IMR-90 (cell line): ENCODE results near the gene ADD3. TPM values are rescaled to one million over a fixed set of nuclear protein-coding genes. Genes with fewer than 3 reads are reported as not detected.
A peak's percentile ranks its signal among the peaks of the same experiment; 100 is the strongest.

Source experiments
- ATAC-seq: fragments of 200-7000 bp; cut with Tn5 transposase; 2 replicates; pipeline ENCODE4 v1.9.1; 2020; ENCODE audit warnings: low read depth, mild to moderate bottlenecking, moderate library complexity
- BruUV-seq: library from RNA; stranded (reverse); fragments of 400-500 nt; replicated peaks from 2 replicates; lab custom pipeline; 2021; lab: Mats Ljungman, UMichigan
- CTCF ChIA-PET: fragments of 300-600 bp; formaldehyde crosslinking; extraction: SDS; loops from one replicate; lab custom pipeline; 2021; ENCODE audit warnings: antibody characterized with exemption; lab: Yijun Ruan, JAX
- POLR2A ChIA-PET: fragments of 300-600 bp; sonication (Branson Sonifier 250); formaldehyde crosslinking; loops from one replicate; lab custom pipeline; 2022; ENCODE audit warnings: antibody characterized with exemption; ENCODE audit not compliant: unreplicated experiment; lab: Charles Lee
- DNase-seq: peaks from one replicate; pipeline ENCODE4 v3.0.0; 2013
- H2AFZ ChIP-seq: replicated peaks from 2 replicates; pipeline ENCODE3; 2013; ENCODE audit warnings: low read length, mild to moderate bottlenecking; ENCODE audit not compliant: poor library complexity
- H2AK5ac ChIP-seq: 2 replicates; pipeline ENCODE4 v1.6.1; 2013; ENCODE audit warnings: low read depth, low read length, inconsistent platforms
- H2AK9ac ChIP-seq: replicated peaks from 2 replicates; pipeline ENCODE3; 2013; ENCODE audit warnings: mild to moderate bottlenecking, low read depth, low read length, moderate library complexity; ENCODE audit not compliant: poor library complexity
- H2BK120ac ChIP-seq: 2 replicates; pipeline ENCODE4 v1.6.1; 2013; ENCODE audit warnings: low read depth, low read length, inconsistent platforms
- H2BK15ac ChIP-seq: 3 replicates; pipeline ENCODE4 v1.6.1; 2013; ENCODE audit warnings: low read depth, low read length, inconsistent platforms
- H2BK20ac ChIP-seq: 2 replicates; pipeline ENCODE4 v1.6.1; 2013; ENCODE audit warnings: low read depth, mild to moderate bottlenecking, inconsistent platforms, low read length, moderate library complexity
- H2BK5ac ChIP-seq: 2 replicates; pipeline ENCODE4 v1.6.1; 2013; ENCODE audit warnings: mild to moderate bottlenecking, low read depth, low read length, inconsistent platforms; ENCODE audit not compliant: poor library complexity, severe bottlenecking
- H3K14ac ChIP-seq: replicated peaks from 2 replicates; pipeline ENCODE4 v1.6.1; 2013; ENCODE audit warnings: low read depth, low read length, inconsistent platforms
- H3K18ac ChIP-seq: 2 replicates; pipeline ENCODE4 v1.6.1; 2013; ENCODE audit warnings: low read depth, low read length, control low read depth
- H3K23ac ChIP-seq: 2 replicates; pipeline ENCODE4 v1.6.1; 2013; ENCODE audit warnings: low read depth, low read length, inconsistent platforms
- H3K27ac ChIP-seq: 2 replicates; pipeline ENCODE4 v1.5.1; 2013; ENCODE audit warnings: mild to moderate bottlenecking, control low read depth, low read length; ENCODE audit not compliant: insufficient read depth
- H3K27me3 ChIP-seq: 2 replicates; pipeline ENCODE4 v1.6.1; 2013; ENCODE audit warnings: low read length; ENCODE audit not compliant: control insufficient read depth, insufficient read depth
- H3K36me3 ChIP-seq: 2 replicates; pipeline ENCODE4 v1.6.1; 2013; ENCODE audit warnings: low read length, mixed read lengths; ENCODE audit not compliant: control insufficient read depth, insufficient read depth
- H3K4ac ChIP-seq: 2 replicates; pipeline ENCODE4 v1.6.1; 2013; ENCODE audit warnings: low read depth, low read length, inconsistent platforms
- H3K4me1 ChIP-seq: 2 replicates; pipeline ENCODE4 v1.6.1; 2013; ENCODE audit warnings: low read length, mixed read lengths; ENCODE audit not compliant: control insufficient read depth, insufficient read depth
- H3K4me2 ChIP-seq: 2 replicates; pipeline ENCODE4 v1.6.1; 2013; ENCODE audit warnings: low read depth, mild to moderate bottlenecking, control low read depth, low read length, moderate library complexity
- H3K4me3 ChIP-seq: 2 replicates; pipeline ENCODE4 v1.5.1; 2013; ENCODE audit warnings: low read depth, mild to moderate bottlenecking, control low read depth, low read length, moderate library complexity; ENCODE audit not compliant: insufficient read depth
- H3K56ac ChIP-seq: 2 replicates; pipeline ENCODE4 v1.6.1; 2013; ENCODE audit warnings: low read length, inconsistent platforms; ENCODE audit not compliant: insufficient read depth; ENCODE audit errors: extremely low read depth
- H3K79me1 ChIP-seq, 2 experiments: 2 replicates each; pipeline ENCODE4 v1.6.1; 2013; ENCODE audit warnings: low read length in 2 of 2, inconsistent platforms in 1 of 2, low read depth in 1 of 2
- H3K9ac ChIP-seq: 2 replicates; pipeline ENCODE4 v1.6.1; 2013; ENCODE audit warnings: low read depth, low read length, control low read depth
- H3K9me1 ChIP-seq: 2 replicates; pipeline ENCODE4 v1.6.1; 2013; ENCODE audit warnings: low read length, inconsistent platforms; ENCODE audit not compliant: insufficient read depth
- H3K9me3 ChIP-seq: 2 replicates; pipeline ENCODE4 v1.6.1; 2013; ENCODE audit warnings: low read length; ENCODE audit not compliant: control insufficient read depth, insufficient read depth
- H4K20me1 ChIP-seq: 2 replicates; pipeline ENCODE4 v1.6.1; 2013; ENCODE audit warnings: low read length, inconsistent platforms; ENCODE audit not compliant: insufficient read depth
- H4K5ac ChIP-seq: 2 replicates; pipeline ENCODE4 v1.6.1; 2013; ENCODE audit warnings: mild to moderate bottlenecking, low read depth, low read length, control low read depth
- H4K8ac ChIP-seq, 2 experiments: 2 replicates each; pipeline ENCODE4 v1.6.1; 2013; ENCODE audit warnings: low read depth in 2 of 2, low read length in 2 of 2, control low read depth in 1 of 2, inconsistent platforms in 1 of 2
- H4K91ac ChIP-seq: 2 replicates; pipeline ENCODE4 v1.6.1; 2013; ENCODE audit warnings: low read depth, low read length, inconsistent platforms; ENCODE audit not compliant: insufficient read depth
- CEBPB ChIP-seq: IDR thresholded peaks from 2 replicates; pipeline ENCODE4 v1.6.1; 2012; ENCODE audit warnings: low read depth, low read length, improper control_type of control experiment
- MAFK ChIP-seq: IDR thresholded peaks from 2 replicates; pipeline ENCODE4 v1.6.1; 2012; ENCODE audit warnings: low read depth, low read length, improper control_type of control experiment
- NFE2L2 ChIP-seq: fragments of 150-350 bp; IDR thresholded peaks from 2 replicates; pipeline ENCODE4 v1.6.1; 2016; ENCODE audit warnings: low read depth, mild to moderate bottlenecking, low read length
- POLR2A ChIP-seq: IDR thresholded peaks from 2 replicates; pipeline ENCODE4 v1.6.1; 2012; ENCODE audit warnings: mild to moderate bottlenecking, low read depth, low read length
- RCOR1 ChIP-seq: IDR thresholded peaks from 2 replicates; pipeline ENCODE4 v1.6.1; 2012; ENCODE audit warnings: mild to moderate bottlenecking, low read length, improper control_type of control experiment; ENCODE audit not compliant: insufficient replicate concordance
- WGBS, 2 experiments: methylation state at CpG; one replicate each; pipeline versions ENCODE4 v1.1.5 to v1.1.7; 2013; ENCODE audit warnings: missing lambda C conversion rate in 2 of 2; ENCODE audit not compliant: insufficient read length in 1 of 2; ENCODE audit errors: extremely low coverage in 2 of 2; 5-methylcytosine and 5-hydroxymethylcytosine counted together
- dilution Hi-C: fragments of 300-500 bp; cut with HindIII; formaldehyde crosslinking; loops from one replicate; pipeline ENCODE4 v1.14.3; 2018; ENCODE audit warnings: low sequenced_read_pairs; ENCODE audit not compliant: unreplicated experiment
- in situ Hi-C: fragments of 300-500 bp; cut with MboI; formaldehyde crosslinking; loops from 3 replicates; pipeline ENCODE4 v1.14.3; 2019; ENCODE audit warnings: low sequenced_read_pairs, inconsistent platforms, mixed read lengths
- intact Hi-C: fragments of 100-400 bp; cut with micrococcal nuclease; formaldehyde crosslinking; loops from 2 replicates; pipeline ENCODE4 v1.10.0; 2022
- polyA plus RNA-seq, 3 experiments: library from polyadenylated mRNA; depleted of rRNA; stranded (reverse); fragments of >200 nt; gene quantifications; 2 replicates each; pipeline ENCODE4 v1.2.3, GENCODE V29; 2012; ENCODE audit warnings: low replicate concordance in 1 of 3
- total RNA-seq: library from RNA; depleted of rRNA; stranded (reverse); fragments of >200 nt; gene quantifications from 2 replicates; pipeline ENCODE4 v1.2.3, GENCODE V29; 2012
- TF ChIP-seq, protein P1 (sequence below): conservative IDR thresholded peaks from 2 replicates; pipeline ENCODE4 v1.5.1; 2012; ENCODE audit warnings: mild to moderate bottlenecking, low read depth, low read length, improper control_type of control experiment

Gene ADD3
- total and polyA plus RNA-seq, 2 of the 4 experiments (the other 2 are of a cell fraction), result 138 to 212 TPM

DNA sequence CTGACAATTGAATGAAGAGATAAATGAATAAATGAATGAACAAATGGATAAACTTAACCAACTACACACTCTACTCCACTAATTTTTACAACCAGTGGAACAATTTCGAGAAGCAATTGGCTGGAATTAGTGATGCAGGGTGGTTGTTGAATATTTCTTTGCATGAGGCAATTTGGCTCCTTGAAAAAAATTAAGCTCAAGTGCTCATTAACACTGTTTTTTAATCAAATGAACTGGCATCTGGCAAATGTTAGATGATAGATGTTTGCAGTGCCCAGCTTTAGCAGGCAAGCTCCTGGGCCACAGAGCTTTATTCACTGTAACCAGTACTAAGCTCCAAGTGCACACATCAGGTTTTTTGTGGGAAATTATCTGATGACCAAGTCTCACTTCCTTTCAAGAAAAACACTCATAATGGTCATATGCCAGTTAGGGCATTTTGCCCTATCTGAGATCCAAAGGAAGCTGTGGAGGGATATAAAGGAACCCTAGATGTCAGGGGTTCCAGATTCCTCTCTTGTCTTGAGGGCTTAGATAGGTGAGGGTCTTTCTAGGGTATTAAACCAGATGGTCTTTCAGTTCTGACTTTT, 16.4 kb upstream of the ADD3 start:
- peak overlapping the region; percentile 73 for H2BK20ac ChIP-seq
- no peaks in the 10 kb centered on the region for H3K9me1 ChIP-seq
- H2AK5ac ChIP-seq, result peak overlapping the region; percentile 27; the same call in 1 of the 2 replicates
- peak overlapping the region; percentile 55; the same call in 1 of the 2 replicates for H4K5ac ChIP-seq
- H3K9ac ChIP-seq, result no peak overlapping the region
- BruUV-seq, result no TSS peak
- no CpG with 5 or more reads among the region's 1 CpG for WGBS, 2 experiments
- dilution Hi-C loops (no loop called here), intact Hi-C loops (no loop called here), in situ Hi-C loops (no loop called here)
- H3K79me1 ChIP-seq, result 0 out of 4 replicates have a peak, but pooled peaks cover 0 to 4% of the 10 kb centered on the region in 2 experiments
- no peak overlapping the region for H2AK9ac ChIP-seq
- H3K4me3 ChIP-seq, result no peak overlapping the region
- ChIA-PET CTCF (interaction anchor here (2.6 kb wide), 1 partner anchor 107 kb away, joined by 10 read pairs; no protein-coding TSS in a partner anchor), POLR2A (no interaction called here)
- no peaks in the 10 kb centered on the region for H3K27me3 ChIP-seq
- H3K36me3 ChIP-seq, result no peaks in the 10 kb centered on the region
- no peak overlapping the region for H3K56ac ChIP-seq
- peak; percentile 20 for DNase-seq
- peak overlapping the region; percentile 80; the same call in 1 of the 3 replicates for H2BK15ac ChIP-seq
- H3K4me1 ChIP-seq, result peaks cover 9% of the 10 kb centered on the region
- H3K23ac ChIP-seq, result peak overlapping the region; percentile 31; the same call in 1 of the 2 replicates
- H4K8ac ChIP-seq, result peak overlapping the region in 1 of 2 experiments; percentile 33; a peak in 1 of 4 replicates
- peak overlapping the region; percentile 5; the same call in 1 of the 2 replicates for H3K4ac ChIP-seq
- peak overlapping the region; percentile 42 for H2BK5ac ChIP-seq
- H3K27ac ChIP-seq, result no peak overlapping the region
- H3K18ac ChIP-seq, result peak overlapping the region; percentile 41; the same call in 1 of the 2 replicates
- H2AFZ ChIP-seq, result no peak overlapping the region
- no peak overlapping the region for H3K4me2 ChIP-seq
- no peaks in the 10 kb centered on the region for H4K20me1 ChIP-seq
- ATAC-seq, result no peak
- H3K9me3 ChIP-seq, result no peaks in the 10 kb centered on the region
- TF ChIP-seq CEBPB (no peak), POLR2A (no peak), MAFK (no peak), NFE2L2 (no peak), RCOR1 (no peak)
- TF ChIP-seq, protein P1, sequence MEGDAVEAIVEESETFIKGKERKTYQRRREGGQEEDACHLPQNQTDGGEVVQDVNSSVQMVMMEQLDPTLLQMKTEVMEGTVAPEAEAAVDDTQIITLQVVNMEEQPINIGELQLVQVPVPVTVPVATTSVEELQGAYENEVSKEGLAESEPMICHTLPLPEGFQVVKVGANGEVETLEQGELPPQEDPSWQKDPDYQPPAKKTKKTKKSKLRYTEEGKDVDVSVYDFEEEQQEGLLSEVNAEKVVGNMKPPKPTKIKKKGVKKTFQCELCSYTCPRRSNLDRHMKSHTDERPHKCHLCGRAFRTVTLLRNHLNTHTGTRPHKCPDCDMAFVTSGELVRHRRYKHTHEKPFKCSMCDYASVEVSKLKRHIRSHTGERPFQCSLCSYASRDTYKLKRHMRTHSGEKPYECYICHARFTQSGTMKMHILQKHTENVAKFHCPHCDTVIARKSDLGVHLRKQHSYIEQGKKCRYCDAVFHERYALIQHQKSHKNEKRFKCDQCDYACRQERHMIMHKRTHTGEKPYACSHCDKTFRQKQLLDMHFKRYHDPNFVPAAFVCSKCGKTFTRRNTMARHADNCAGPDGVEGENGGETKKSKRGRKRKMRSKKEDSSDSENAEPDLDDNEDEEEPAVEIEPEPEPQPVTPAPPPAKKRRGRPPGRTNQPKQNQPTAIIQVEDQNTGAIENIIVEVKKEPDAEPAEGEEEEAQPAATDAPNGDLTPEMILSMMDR, result no peak
- no peak overlapping the region for H4K91ac ChIP-seq
- H2BK120ac ChIP-seq, result peak overlapping the region; percentile 56; the same call in 1 of the 2 replicates
- H3K14ac ChIP-seq, result peak overlapping the region; percentile 4; the same call in 1 of the 2 replicates
